HEK293 (cell line): ENCODE results near the gene MSRB3.

Experiments
- CTCF ChIP-seq: fragments of 450-650 bp; formaldehyde crosslinking; IDR thresholded peaks from 2 replicates; pipeline ENCODE4 v1.5.1; 2016; ENCODE audit warnings: missing biosample characterization, missing genetic modification characterization
- MYNN ChIP-seq: fragments of 450-650 bp; formaldehyde crosslinking; IDR thresholded peaks from 2 replicates; pipeline ENCODE4 v1.5.1; 2016; ENCODE audit warnings: missing biosample characterization, missing genetic modification characterization, borderline replicate concordance
- PBX3 ChIP-seq: sonication (generic); formaldehyde crosslinking; IDR thresholded peaks from 2 replicates; pipeline ENCODE4 v1.8.1; 2022; ENCODE audit warnings: mild to moderate bottlenecking, moderate library complexity, missing genetic modification reagents
- REST ChIP-seq: fragments of 450-650 bp; formaldehyde crosslinking; IDR thresholded peaks from 2 replicates; pipeline ENCODE4 v1.5.1; 2016; ENCODE audit warnings: missing biosample characterization, missing genetic modification characterization
- ZFHX2 ChIP-seq: fragments of 450-650 bp; formaldehyde crosslinking; conservative IDR thresholded peaks from 2 replicates; pipeline ENCODE4 v1.5.1; 2016; ENCODE audit warnings: missing biosample characterization, missing genetic modification characterization
- ZNF10 ChIP-seq: fragments of 450-650 bp; formaldehyde crosslinking; IDR thresholded peaks from 2 replicates; pipeline ENCODE4 v1.5.1; 2017; ENCODE audit warnings: missing biosample characterization, missing genetic modification characterization
- ZNF221 ChIP-seq: fragments of 450-650 bp; formaldehyde crosslinking; IDR thresholded peaks from 2 replicates; pipeline ENCODE4 v1.5.1; 2017; ENCODE audit warnings: missing biosample characterization, missing genetic modification characterization, borderline replicate concordance
- ZNF248 ChIP-seq: fragments of 450-650 bp; formaldehyde crosslinking; IDR thresholded peaks from 2 replicates; pipeline ENCODE4 v1.5.1; 2017; ENCODE audit warnings: missing biosample characterization, missing genetic modification characterization
- ZNF362 ChIP-seq: fragments of 450-650 bp; formaldehyde crosslinking; IDR thresholded peaks from 2 replicates; pipeline ENCODE4 v1.5.1; 2016; ENCODE audit warnings: missing biosample characterization, missing genetic modification characterization
- ZNF558 ChIP-seq: fragments of 450-650 bp; formaldehyde crosslinking; IDR thresholded peaks from 2 replicates; pipeline ENCODE4 v1.5.1; 2016; ENCODE audit warnings: missing biosample characterization, missing genetic modification characterization
- ZNF658 ChIP-seq: fragments of 450-650 bp; formaldehyde crosslinking; IDR thresholded peaks from 2 replicates; pipeline ENCODE4; 2016; ENCODE audit warnings: missing biosample characterization, missing genetic modification characterization
- ZSCAN16 ChIP-seq: fragments of 450-650 bp; formaldehyde crosslinking; IDR thresholded peaks from 2 replicates; pipeline ENCODE4 v1.5.1; 2016; ENCODE audit warnings: missing biosample characterization, missing genetic modification characterization

GRCh38 chr12:65274602-65275272, 3.7 kb upstream of the MSRB3 start:
- TF ChIP-seq CTCF (tag by site-specific recombination) (no peak), MYNN (tag by site-specific recombination) (no peak), ZNF558 (tag by site-specific recombination) (no peak), REST (tag by site-specific recombination) (no peak), ZNF248 (tag by site-specific recombination) (no peak), ZNF221 (tag by site-specific recombination) (no peak), ZFHX2 (tag by site-specific recombination) (no peak), ZNF10 (tag by site-specific recombination) (no peak), ZSCAN16 (no peak), ZNF362 (tag by site-specific recombination) (no peak), ZNF658 (tag by site-specific recombination) (no peak), PBX3 (no peak)
